ENCODE measurements around the gene PER1.

The PER1 gene

DNA sequence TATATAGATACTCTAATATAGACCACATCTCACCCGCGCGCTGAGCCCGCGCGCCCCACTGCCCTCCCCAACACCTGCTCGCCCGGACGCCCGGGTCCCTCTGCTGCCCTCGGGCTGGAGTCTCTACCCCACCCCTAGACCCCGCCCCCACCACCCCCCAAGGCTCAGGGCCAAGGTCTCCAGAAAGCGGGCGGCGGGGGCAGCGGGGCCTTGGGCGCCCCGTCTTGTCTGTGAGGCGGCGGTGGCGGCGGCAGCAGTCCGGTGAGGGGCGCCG is 30.9 kb downstream of the PER1 start:
- Histone ChIP-seq H3K27ac (ENCODE audit: low read depth, low read length) (no peak overlapping the region), H3K36me3 (ENCODE audit: insufficient read depth, low read length) (no peaks in the 10 kb centered on the region), H3K27me3 (ENCODE audit: control insufficient read depth in 1 of 2, insufficient read depth in 2 of 2, low read length in 2 of 2) (peaks cover 39 to 70% of the 10 kb centered on the region in 2 donors), H3K9ac (ENCODE audit: low read length) (no peak overlapping the region), H3K9me3 (ENCODE audit: low read length) (no peaks in the 10 kb centered on the region), H3K4me1 (ENCODE audit: insufficient read depth, low read length) (peaks cover 60% of the 10 kb centered on the region), H3K4me3 (ENCODE audit: low read depth in 1 of 2, low read length in 2 of 2) (peak overlapping the region in 1 of 2 donors; percentile 75)

DNA sequence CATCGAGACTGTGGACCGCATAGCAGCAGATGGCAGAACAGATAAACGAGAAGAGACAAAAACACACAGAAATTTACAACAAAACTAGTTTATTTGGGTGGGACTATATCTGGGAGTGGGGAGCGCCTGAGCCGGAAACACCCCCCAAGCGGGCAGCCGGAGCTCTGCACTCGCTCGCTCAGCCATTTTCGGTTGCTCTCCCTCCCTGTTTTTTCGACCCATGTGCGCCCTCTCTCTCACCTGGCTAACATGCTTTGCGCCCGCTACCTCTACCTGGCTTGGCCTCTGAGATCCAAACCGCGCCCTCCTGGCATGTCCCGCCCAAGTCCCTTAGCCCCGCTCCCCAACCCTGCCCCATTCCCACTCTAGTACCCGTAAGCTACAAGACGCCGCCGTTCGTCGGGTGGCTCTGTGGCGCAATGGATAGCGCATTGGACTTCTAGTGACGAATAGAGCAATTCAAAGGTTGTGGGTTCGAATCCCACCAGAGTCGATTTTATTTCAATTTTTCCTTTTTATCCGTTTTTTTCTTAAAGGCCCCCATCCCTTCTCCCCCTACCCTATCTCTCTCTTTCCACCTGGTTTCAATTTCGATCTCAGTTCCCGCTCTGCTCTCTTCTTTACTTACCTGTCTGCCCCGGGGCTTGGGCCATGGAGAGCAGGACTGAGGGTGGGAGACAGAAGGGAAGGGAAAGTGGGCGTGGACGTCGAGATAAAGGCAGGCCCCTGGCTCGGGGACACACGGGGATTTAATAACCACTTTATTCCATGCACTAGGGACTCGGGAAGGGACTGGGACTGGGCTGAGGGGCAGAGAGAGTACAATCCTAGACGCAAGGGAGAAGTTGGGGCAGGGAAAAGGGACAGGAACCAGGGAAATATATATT is 31.4 kb downstream of the PER1 start:
- no peaks in the 10 kb centered on the region for H3K36me3 ChIP-seq (ENCODE audit: insufficient read depth, low read length)
- H3K9ac ChIP-seq (ENCODE audit: low read length): no peak overlapping the region
- H3K27me3 ChIP-seq (ENCODE audit: control insufficient read depth in 1 of 2, insufficient read depth in 2 of 2, low read length in 2 of 2): peaks cover 45 to 76% of the 10 kb centered on the region in 2 donors
- H3K4me3 ChIP-seq (ENCODE audit: low read depth in 1 of 2, low read length in 2 of 2): peak overlapping the region in 1 of 2 donors; percentile 56
- H3K4me1 ChIP-seq (ENCODE audit: insufficient read depth, low read length): peaks cover 58% of the 10 kb centered on the region
- no peak overlapping the region for H3K27ac ChIP-seq (ENCODE audit: low read depth, low read length)
- H3K9me3 ChIP-seq (ENCODE audit: low read length): no peaks in the 10 kb centered on the region

GRCh38 chr17:8119581-8120519 is 32.4 kb downstream of the PER1 start:
- H3K9ac ChIP-seq (ENCODE audit: low read length): no peak overlapping the region

GRCh38 chr17:8118769-8119580 is 33.2 kb downstream of the PER1 start:
- peak overlapping the region; percentile 31 for H3K9ac ChIP-seq (ENCODE audit: low read length)
- peaks cover 44 to 78% of the 10 kb centered on the region in 2 donors for H3K27me3 ChIP-seq (ENCODE audit: control insufficient read depth in 1 of 2, insufficient read depth in 2 of 2, low read length in 2 of 2)
- peaks cover 43% of the 10 kb centered on the region for H3K4me1 ChIP-seq (ENCODE audit: insufficient read depth, low read length)
- H3K9me3 ChIP-seq (ENCODE audit: low read length): no peaks in the 10 kb centered on the region
- peak overlapping the region; percentile 59 for H3K27ac ChIP-seq (ENCODE audit: low read depth, low read length)
- peak overlapping the region; percentile 50 to 89 for H3K4me3 ChIP-seq (ENCODE audit: low read depth in 1 of 2, low read length in 2 of 2)
- no peaks in the 10 kb centered on the region for H3K36me3 ChIP-seq (ENCODE audit: insufficient read depth, low read length)

More at GRCh38 chr17:8119581-8120519, 32.4 kb downstream of the PER1 start:
- H3K36me3 ChIP-seq (ENCODE audit: insufficient read depth, low read length): no peaks in the 10 kb centered on the region
- H3K27me3 ChIP-seq (ENCODE audit: control insufficient read depth in 1 of 2, insufficient read depth in 2 of 2, low read length in 2 of 2): peaks cover 44 to 78% of the 10 kb centered on the region in 2 donors
- no peaks in the 10 kb centered on the region for H3K9me3 ChIP-seq (ENCODE audit: low read length)
- peak overlapping the region; percentile 59 for H3K27ac ChIP-seq (ENCODE audit: low read depth, low read length)
- peak overlapping the region; percentile 50 to 89 for H3K4me3 ChIP-seq (ENCODE audit: low read depth in 1 of 2, low read length in 2 of 2)
- peaks cover 51% of the 10 kb centered on the region for H3K4me1 ChIP-seq (ENCODE audit: insufficient read depth, low read length)

- peaks cover 35% of the 10 kb centered on the region for H3K4me1 ChIP-seq (ENCODE audit: insufficient read depth, low read length)
- no peaks in the 10 kb centered on the region for H3K9me3 ChIP-seq (ENCODE audit: low read length)
- H3K36me3 ChIP-seq (ENCODE audit: insufficient read depth, low read length): no peaks in the 10 kb centered on the region
- H3K27me3 ChIP-seq (ENCODE audit: control insufficient read depth in 1 of 2, insufficient read depth in 2 of 2, low read length in 2 of 2): peaks cover 36 to 78% of the 10 kb centered on the region in 2 donors
- peak within 1 kb of the TSS; percentile 50 to 89 for H3K4me3 ChIP-seq (ENCODE audit: low read depth in 1 of 2, low read length in 2 of 2)
- H3K27ac ChIP-seq (ENCODE audit: low read depth, low read length): peak within 1 kb of the TSS; percentile 59
- peak within 1 kb of the TSS; percentile 31 for H3K9ac ChIP-seq (ENCODE audit: low read length)
Observed at GRCh38 chr17:8117980-8118768, 34.0 kb downstream of the PER1 start, which contains the start of gene ALOXE3. Gene ALOXE3 (minus strand): TSS chr17:8118514. CDS start chr17:8117990, 524 bp downstream.

DNA sequence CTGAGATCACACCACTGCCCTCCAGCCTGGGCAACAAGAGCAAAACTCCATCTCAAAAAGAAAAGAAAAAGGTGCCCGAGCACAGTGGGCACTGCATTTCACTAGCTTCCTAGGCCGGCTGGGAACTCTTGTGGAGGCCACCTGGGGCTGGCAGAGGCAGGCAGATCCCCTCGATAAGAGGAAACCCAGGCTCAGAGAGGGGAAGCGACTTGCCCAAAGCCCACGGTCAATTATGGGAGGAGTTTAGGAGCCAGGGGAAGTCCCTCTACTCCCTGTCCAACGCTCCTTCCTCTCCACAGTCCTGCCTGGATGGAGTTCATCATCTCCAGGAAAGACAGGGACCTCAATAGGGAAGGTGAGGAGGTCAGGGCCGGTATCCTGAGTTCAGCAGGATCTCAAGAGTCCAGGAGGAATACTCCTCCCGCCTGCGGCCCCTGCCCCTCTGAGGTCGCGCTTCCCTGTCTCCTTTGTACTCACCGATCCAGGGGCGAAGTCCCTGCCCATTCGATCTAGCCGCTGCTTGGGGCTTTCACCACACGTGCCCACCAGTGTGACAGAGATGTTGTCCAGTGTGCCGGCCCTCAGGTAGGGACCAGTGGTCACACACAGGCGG is 34.7 kb downstream of the PER1 start:
- H3K4me1 ChIP-seq (ENCODE audit: insufficient read depth, low read length): peaks cover 28% of the 10 kb centered on the region
- H3K4me3 ChIP-seq (ENCODE audit: low read depth in 1 of 2, low read length in 2 of 2): peak overlapping the region in 1 of 2 donors; percentile 89
- H3K27ac ChIP-seq (ENCODE audit: low read depth, low read length): no peak overlapping the region
- no peak overlapping the region for H3K9ac ChIP-seq (ENCODE audit: low read length)
- H3K27me3 ChIP-seq (ENCODE audit: control insufficient read depth in 1 of 2, insufficient read depth in 2 of 2, low read length in 2 of 2): peaks cover 34 to 75% of the 10 kb centered on the region in 2 donors
- H3K36me3 ChIP-seq (ENCODE audit: insufficient read depth, low read length): no peaks in the 10 kb centered on the region
- H3K9me3 ChIP-seq (ENCODE audit: low read length): no peaks in the 10 kb centered on the region

GRCh38 chr17:8116776-8117175 is 35.4 kb downstream of the PER1 start:
- peaks cover 25% of the 10 kb centered on the region for H3K4me1 ChIP-seq (ENCODE audit: insufficient read depth, low read length)
- no peaks in the 10 kb centered on the region for H3K9me3 ChIP-seq (ENCODE audit: low read length)
- no peak overlapping the region for H3K9ac ChIP-seq (ENCODE audit: low read length)
- peaks cover 37 to 75% of the 10 kb centered on the region in 2 donors for H3K27me3 ChIP-seq (ENCODE audit: control insufficient read depth in 1 of 2, insufficient read depth in 2 of 2, low read length in 2 of 2)
- H3K27ac ChIP-seq (ENCODE audit: low read depth, low read length): no peak overlapping the region
- no peaks in the 10 kb centered on the region for H3K36me3 ChIP-seq (ENCODE audit: insufficient read depth, low read length)
- H3K4me3 ChIP-seq (ENCODE audit: low read depth in 1 of 2, low read length in 2 of 2): no peak overlapping the region

DNA sequence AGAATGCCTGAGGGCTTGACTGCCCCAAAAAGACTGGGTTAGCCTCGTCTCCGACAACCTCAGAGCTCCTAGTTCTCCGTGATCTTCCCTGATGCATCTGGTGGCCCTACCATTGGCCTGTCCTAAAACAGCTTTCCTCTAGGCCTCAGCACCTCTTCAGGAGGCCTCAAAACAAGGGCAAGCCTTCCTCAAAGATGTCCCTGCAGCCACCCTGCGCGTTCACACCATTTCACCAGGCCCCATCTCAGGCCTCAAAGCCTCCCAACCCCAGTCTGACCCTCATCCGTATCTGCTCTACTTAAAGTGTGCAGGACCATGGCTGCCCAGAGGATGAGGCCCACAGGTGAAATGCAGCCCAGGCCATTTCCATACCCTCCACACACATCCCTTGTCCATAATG is 41.3 kb downstream of the PER1 start:
- Histone ChIP-seq H3K36me3 (ENCODE audit: insufficient read depth, low read length) (no peaks in the 10 kb centered on the region), H3K4me1 (ENCODE audit: insufficient read depth, low read length) (peaks cover 6% of the 10 kb centered on the region), H3K4me3 (ENCODE audit: low read depth in 1 of 2, low read length in 2 of 2) (no peak overlapping the region), H3K9ac (ENCODE audit: low read length) (no peak overlapping the region), H3K27me3 (ENCODE audit: control insufficient read depth in 1 of 2, insufficient read depth in 2 of 2, low read length in 2 of 2) (peaks cover 37 to 68% of the 10 kb centered on the region in 2 donors), H3K9me3 (ENCODE audit: low read length) (no peaks in the 10 kb centered on the region), H3K27ac (ENCODE audit: low read depth, low read length) (no peak overlapping the region)

DNA sequence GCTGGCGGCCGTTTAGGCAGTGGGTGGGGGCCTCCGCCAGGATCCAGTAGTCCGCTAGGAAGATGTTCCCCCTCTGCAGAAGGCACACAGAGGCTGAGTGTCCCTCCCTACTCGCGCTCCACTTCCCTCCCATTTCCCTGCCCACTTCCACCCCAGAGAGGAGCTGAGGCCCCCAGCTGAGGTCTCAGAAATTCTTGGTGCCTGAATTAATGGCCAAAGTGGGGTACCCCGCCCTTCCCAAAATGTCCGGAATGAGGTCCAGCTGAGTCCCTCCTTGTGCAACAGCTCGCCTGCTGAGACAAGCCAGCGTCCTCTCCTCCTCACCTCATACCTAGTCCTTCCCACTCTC is 41.8 kb downstream of the PER1 start:
- Histone ChIP-seq H3K4me1 (ENCODE audit: insufficient read depth, low read length) (peaks cover 6% of the 10 kb centered on the region), H3K9ac (ENCODE audit: low read length) (no peak overlapping the region), H3K9me3 (ENCODE audit: low read length) (no peaks in the 10 kb centered on the region), H3K4me3 (ENCODE audit: low read depth in 1 of 2, low read length in 2 of 2) (no peak overlapping the region), H3K27ac (ENCODE audit: low read depth, low read length) (no peak overlapping the region), H3K36me3 (ENCODE audit: insufficient read depth, low read length) (no peaks in the 10 kb centered on the region), H3K27me3 (ENCODE audit: control insufficient read depth in 1 of 2, insufficient read depth in 2 of 2, low read length in 2 of 2) (peaks cover 35 to 63% of the 10 kb centered on the region in 2 donors)

All from muscle layer of colon (tissue), 2 donors.